Duodenal mucosa (tissue), 2 donors: ENCODE results near the gene CORO2B.

Experiments
- H3K27ac ChIP-seq: one replicate; pipeline ENCODE4 v1.7.0; 2013; ENCODE audit warnings: low read depth, low read length
- H3K27me3 ChIP-seq, 2 donors: one replicate each; pipeline ENCODE4 v1.7.0; 2013; ENCODE audit warnings: low read length in 2 of 2, control low read depth in 1 of 2; ENCODE audit not compliant: insufficient read depth in 2 of 2, control insufficient read depth in 1 of 2
- H3K36me3 ChIP-seq, 2 donors: one replicate each; pipeline ENCODE4 v1.7.0; 2013; ENCODE audit warnings: low read length in 2 of 2, control low read depth in 1 of 2; ENCODE audit not compliant: insufficient read depth in 2 of 2, control insufficient read depth in 1 of 2
- H3K4me1 ChIP-seq, 2 donors: one replicate each; pipeline ENCODE4 v1.7.0; 2013; ENCODE audit warnings: low read length in 2 of 2, control low read depth in 1 of 2; ENCODE audit not compliant: insufficient read depth in 2 of 2, control insufficient read depth in 1 of 2
- H3K4me3 ChIP-seq, 2 donors: one replicate each; pipeline ENCODE4 v1.7.0; 2013; ENCODE audit warnings: low read length in 2 of 2, low read depth in 1 of 2
- H3K9ac ChIP-seq, 2 donors: one replicate each; pipeline ENCODE4 v1.7.0; 2013; ENCODE audit warnings: low read length in 2 of 2, low read depth in 1 of 2
- H3K9me3 ChIP-seq, 2 donors: one replicate each; pipeline ENCODE4 v1.7.0; 2013; ENCODE audit warnings: low read length in 2 of 2, control low read depth in 1 of 2; ENCODE audit not compliant: control insufficient read depth in 1 of 2

CORO2B gene

DNA sequence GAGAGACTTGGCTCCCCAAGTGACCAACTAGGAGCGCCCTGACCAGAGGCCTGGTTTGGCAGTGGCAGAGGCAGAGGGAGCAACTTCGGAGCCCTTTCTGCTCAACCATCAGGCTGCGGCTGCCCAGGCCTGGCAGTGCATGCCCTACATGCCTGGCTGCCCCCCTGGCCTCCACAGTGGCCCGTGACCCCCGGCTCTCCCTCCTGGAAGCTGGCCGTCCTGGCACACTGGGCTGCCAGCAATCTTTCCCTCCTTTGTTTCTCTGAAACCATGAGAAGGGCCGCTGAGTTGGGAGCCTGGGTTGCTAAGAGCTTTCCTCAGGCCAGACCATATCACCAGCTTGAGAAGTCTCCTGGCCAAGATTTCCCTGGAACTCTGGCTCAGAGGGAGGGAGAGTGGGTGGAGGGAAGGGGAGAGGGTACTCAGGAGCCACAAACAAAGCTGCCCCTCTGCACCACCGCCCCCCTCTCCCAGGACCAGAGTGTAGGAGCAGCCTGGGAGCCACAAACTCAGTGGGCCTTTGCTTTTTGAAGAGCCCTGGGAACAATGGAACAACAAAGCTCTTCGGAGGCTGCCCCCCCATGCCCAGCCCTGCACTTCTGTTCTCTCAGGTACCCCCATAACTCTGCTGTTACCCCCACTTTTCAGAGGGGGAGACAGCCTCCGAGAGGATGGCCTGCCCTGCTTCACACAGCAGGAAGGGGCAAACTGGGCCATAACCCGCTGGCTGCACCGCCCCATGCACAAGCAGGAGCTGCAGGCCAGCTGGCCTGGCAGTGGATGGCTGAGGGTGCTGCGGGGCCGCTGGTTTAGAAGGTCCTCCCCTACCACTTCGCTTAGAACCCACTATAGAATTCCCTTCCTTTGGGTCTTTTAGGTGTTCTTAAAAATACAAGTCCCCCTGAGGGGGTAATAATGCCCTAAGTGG lies 11.3 kb downstream of the CORO2B start:
- Histone ChIP-seq H3K9ac (no peak overlapping the region), H3K27me3 (peaks cover 4 to 7% of the 10 kb centered on the region in 2 donors), H3K4me1 (no peaks in the 10 kb centered on the region), H3K27ac (no peak overlapping the region), H3K4me3 (no peak overlapping the region), H3K9me3 (no peaks in the 10 kb centered on the region), H3K36me3 (no peaks in the 10 kb centered on the region)

- Histone ChIP-seq H3K9ac (no peak overlapping the region), H3K4me1 (no peaks in the 10 kb centered on the region), H3K36me3 (no peaks in the 10 kb centered on the region), H3K27me3 (peaks cover 4 to 10% of the 10 kb centered on the region in 2 donors), H3K27ac (no peak overlapping the region), H3K9me3 (no peaks in the 10 kb centered on the region), H3K4me3 (no peak overlapping the region)
Measured at GRCh38 chr15:68590721-68591389, 12.1 kb downstream of the CORO2B start.

DNA sequence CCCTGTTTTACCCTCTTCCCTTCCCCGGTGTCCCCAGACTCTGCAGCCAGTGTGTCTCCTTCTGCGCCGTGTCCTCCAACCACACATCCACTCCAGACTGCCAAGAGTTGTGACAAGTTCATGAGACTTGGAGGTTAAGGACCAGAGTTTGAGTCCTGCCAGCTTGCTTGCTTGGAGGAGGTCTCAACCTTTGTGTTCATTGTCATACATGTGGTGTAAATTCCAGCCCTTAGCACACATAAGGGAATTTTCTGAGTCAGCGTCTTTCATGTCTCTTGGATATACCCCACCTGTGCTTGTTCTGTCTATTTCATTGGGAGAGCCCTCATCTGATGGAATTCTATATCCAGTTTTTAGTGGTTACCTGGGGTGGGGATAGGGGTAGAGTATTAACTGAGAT lies 13.3 kb downstream of the CORO2B start:
- Histone ChIP-seq H3K27me3 (peaks cover 4 to 10% of the 10 kb centered on the region in 2 donors), H3K36me3 (no peaks in the 10 kb centered on the region), H3K4me3 (no peak overlapping the region), H3K4me1 (no peaks in the 10 kb centered on the region), H3K27ac (no peak overlapping the region), H3K9me3 (no peaks in the 10 kb centered on the region), H3K9ac (no peak overlapping the region)

- Histone ChIP-seq H3K4me1 (no peaks in the 10 kb centered on the region), H3K27me3 (peaks cover 4 to 10% of the 10 kb centered on the region in 2 donors)
Measured at GRCh38 chr15:68592544-68592943, 13.8 kb downstream of the CORO2B start.

DNA sequence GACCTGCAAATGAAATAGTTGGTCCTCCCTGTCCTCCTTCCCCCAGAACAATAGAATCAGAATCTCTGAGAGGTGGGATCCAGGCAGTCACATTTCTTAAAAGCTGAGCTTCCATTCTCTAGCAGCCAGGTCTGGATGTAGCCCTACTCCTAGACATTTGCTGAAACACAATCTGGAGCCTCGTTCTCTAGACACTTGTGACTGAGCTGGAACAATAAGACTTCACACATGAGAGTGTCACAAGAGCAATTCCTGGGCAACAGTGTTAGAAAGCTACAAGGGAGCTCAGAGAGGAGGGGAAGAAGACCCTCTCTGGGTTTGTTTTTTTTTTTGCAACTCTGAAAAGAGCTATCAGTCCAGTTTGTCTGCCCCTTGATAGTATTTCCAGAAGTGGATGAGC lies 14.5 kb downstream of the CORO2B start:
- Histone ChIP-seq H3K4me1 (no peaks in the 10 kb centered on the region), H3K27me3 (peaks cover 4 to 10% of the 10 kb centered on the region in 2 donors), H3K27ac (no peak overlapping the region)

More at GRCh38 chr15:68592544-68592943, 13.8 kb downstream of the CORO2B start:
- H3K27ac ChIP-seq: no peak overlapping the region
- no peaks in the 10 kb centered on the region for H3K9me3 ChIP-seq
- no peak overlapping the region for H3K9ac ChIP-seq
- no peak overlapping the region for H3K4me3 ChIP-seq
- H3K36me3 ChIP-seq: no peaks in the 10 kb centered on the region

DNA sequence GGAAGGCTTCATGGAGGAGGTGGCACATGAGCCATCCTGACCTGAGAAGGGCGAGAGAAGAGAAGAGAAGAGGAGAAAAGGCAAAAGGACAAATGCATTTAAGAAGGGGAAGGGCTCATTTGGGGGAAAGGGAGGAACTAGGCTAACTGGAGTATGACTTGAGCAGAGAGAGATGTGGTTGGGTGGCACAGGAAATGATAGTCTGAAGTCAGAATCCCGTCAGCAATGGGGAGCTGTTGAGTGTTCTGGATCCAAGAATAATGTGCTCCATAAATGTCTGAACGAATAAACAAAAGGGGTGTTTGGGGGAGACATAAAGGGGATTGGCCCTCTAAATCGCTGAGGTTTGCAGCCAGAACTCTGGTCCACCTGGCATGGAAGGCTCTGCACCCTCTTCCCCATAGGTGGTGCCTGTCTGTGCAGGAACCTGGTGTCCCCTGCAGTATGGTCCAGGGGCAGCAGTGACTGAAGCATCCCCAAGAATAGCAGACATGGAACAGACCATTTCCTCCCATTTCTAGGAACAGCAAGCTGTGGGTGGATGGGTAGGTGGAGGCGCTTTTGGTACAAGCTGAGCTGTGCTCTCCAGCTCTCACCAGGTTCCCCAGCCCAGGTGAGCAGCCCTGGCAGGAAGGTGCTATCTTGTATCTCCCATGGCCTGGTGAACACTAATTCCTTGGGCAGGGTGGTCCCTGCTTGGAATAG lies 15.2 kb downstream of the CORO2B start:
- Histone ChIP-seq H3K9ac (no peak overlapping the region), H3K27ac (no peak overlapping the region), H3K4me1 (no peaks in the 10 kb centered on the region), H3K9me3 (no peaks in the 10 kb centered on the region), H3K4me3 (no peak overlapping the region), H3K27me3 (peaks cover 4 to 10% of the 10 kb centered on the region in 2 donors), H3K36me3 (no peaks in the 10 kb centered on the region)

More for the DNA sequence above, 14.5 kb downstream of the CORO2B start:
- Histone ChIP-seq H3K36me3 (no peaks in the 10 kb centered on the region), H3K4me3 (no peak overlapping the region), H3K9me3 (no peaks in the 10 kb centered on the region), H3K9ac (no peak overlapping the region)

DNA sequence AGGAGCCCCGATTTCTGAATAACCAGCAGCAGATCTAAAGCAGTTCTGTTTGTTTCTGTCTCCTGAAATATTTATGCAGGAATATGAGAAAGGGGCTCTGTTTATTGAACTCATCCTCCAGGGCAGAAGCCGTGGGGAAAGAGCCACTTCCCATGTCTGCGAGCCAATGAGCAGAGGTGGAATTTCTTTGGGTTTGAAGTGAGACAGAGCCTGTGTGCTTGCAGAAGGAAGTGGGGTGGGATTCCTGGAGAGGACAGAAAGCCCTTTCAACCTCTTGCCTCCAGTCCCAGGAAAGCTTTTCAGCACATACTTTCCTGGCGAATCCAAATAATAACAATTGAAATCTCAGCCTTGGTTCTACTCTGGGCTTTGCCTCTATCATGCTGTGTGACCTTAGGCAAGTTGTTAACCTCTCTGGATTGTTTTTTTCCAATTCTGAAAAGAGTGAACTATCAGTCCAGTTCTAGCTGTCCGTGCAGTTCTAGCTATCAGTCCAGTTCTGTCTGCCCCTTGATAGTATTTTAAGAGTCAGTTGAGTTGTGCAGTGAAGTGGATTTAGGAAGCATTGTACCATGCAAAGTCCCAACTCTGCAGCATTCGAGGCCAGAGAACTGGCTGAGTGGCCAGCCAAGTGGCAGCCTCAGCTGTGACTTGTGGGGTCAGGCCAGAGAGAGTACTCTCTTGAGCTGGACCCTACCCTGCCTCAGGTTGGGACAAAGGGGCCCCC lies 15.9 kb downstream of the CORO2B start:
- H3K27ac ChIP-seq: no peak overlapping the region
- H3K9me3 ChIP-seq: no peaks in the 10 kb centered on the region
- peaks cover 4 to 10% of the 10 kb centered on the region in 2 donors for H3K27me3 ChIP-seq
- no peak overlapping the region for H3K9ac ChIP-seq
- no peaks in the 10 kb centered on the region for H3K4me1 ChIP-seq
- H3K36me3 ChIP-seq: no peaks in the 10 kb centered on the region
- H3K4me3 ChIP-seq: no peak overlapping the region

DNA sequence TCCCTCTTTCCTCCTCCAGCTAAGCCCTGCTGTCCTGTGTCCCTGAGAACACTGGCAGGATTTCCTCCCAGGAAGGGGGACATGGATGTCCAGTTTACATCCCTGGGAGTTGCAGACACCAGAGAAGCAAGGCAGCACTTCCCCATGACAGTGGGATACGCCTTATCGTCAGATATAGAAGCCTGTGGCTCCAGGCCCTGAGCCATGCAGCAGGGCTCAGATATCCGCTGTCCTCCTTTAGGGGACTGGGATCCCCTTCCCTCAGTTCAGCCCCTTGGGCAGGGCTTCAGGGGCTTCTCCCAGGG lies 16.4 kb downstream of the CORO2B start:
- Histone ChIP-seq H3K4me3 (no peak overlapping the region), H3K9me3 (no peaks in the 10 kb centered on the region), H3K4me1 (no peaks in the 10 kb centered on the region), H3K27me3 (peaks cover 4 to 10% of the 10 kb centered on the region in 2 donors), H3K27ac (no peak overlapping the region), H3K36me3 (no peaks in the 10 kb centered on the region), H3K9ac (no peak overlapping the region)

DNA sequence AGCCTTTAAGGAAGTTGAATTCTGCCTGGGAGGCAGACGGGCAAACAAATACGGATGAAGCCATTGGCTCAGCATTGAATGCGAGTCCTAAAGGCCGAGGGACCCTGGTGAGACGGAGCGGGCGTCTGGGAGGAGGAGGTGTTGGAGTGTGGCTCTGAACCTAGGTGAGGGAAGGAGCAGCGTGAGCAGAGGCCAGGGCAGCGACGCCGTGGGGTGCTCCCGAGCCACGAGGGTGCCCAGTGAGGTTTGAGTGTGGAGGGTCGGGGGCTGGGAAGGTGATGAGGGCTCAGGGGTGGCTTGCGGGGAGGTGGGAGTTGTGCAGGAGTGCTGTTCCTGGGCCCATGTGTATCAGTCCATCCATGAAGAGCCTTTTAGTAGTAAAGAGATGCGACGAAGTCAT lies 17.0 kb downstream of the CORO2B start:
- no peaks in the 10 kb centered on the region for H3K36me3 ChIP-seq
- H3K27ac ChIP-seq: no peak overlapping the region
- H3K9me3 ChIP-seq: no peaks in the 10 kb centered on the region
- peaks cover 4 to 10% of the 10 kb centered on the region in 2 donors for H3K27me3 ChIP-seq
- no peak overlapping the region for H3K4me3 ChIP-seq
- H3K9ac ChIP-seq: no peak overlapping the region
- no peaks in the 10 kb centered on the region for H3K4me1 ChIP-seq
